CD8-positive, alpha-beta memory T cell (primary cell): ENCODE measurements around the gene RPP21. TPM values are rescaled to one million over a fixed set of nuclear protein-coding genes. Genes with fewer than 3 reads are reported as not detected.

Experiments used
- CTCF ChIA-PET: fragments of 350-600 bp; sonication (Branson Sonifier 250); formaldehyde crosslinking; loops from one replicate; lab custom pipeline; 2021; ENCODE audit warnings: antibody characterized with exemption; lab: Charles Lee
- POLR2A ChIA-PET: fragments of 350-600 bp; sonication (Branson Sonifier 250); formaldehyde crosslinking; loops from one replicate; lab custom pipeline; 2021; ENCODE audit warnings: antibody characterized with exemption; lab: Charles Lee
- DNase-seq, 5 donors: peaks; one replicate each; pipeline versions ENCODE4 v3.0.0 to v3.0.0-alpha.2; 2020 to 2022; ENCODE audit warnings: mixed read lengths in 1 of 5
- H3K27ac ChIP-seq: one replicate; pipeline ENCODE4 v1.7.0; 2013; ENCODE audit warnings: low read depth, mild to moderate bottlenecking, low read length, moderate library complexity
- H3K27me3 ChIP-seq: 2 replicates; pipeline ENCODE4 v1.7.0; 2013; ENCODE audit warnings: low read length, mild to moderate bottlenecking; ENCODE audit not compliant: insufficient read depth, poor library complexity, severe bottlenecking
- H3K36me3 ChIP-seq: 2 replicates; pipeline ENCODE4 v1.7.0; 2013; ENCODE audit warnings: mild to moderate bottlenecking, low read length, moderate library complexity; ENCODE audit not compliant: insufficient read depth
- H3K4me1 ChIP-seq: 2 replicates; pipeline ENCODE4 v1.7.0; 2013; ENCODE audit warnings: mild to moderate bottlenecking, low read length, moderate library complexity; ENCODE audit not compliant: insufficient read depth
- H3K4me3 ChIP-seq: 2 replicates; pipeline ENCODE4 v1.7.0; 2013; ENCODE audit warnings: mild to moderate bottlenecking, low read length
- H3K9me3 ChIP-seq: 2 replicates; pipeline ENCODE4 v1.7.0; 2013; ENCODE audit warnings: mild to moderate bottlenecking, low read length
- H3K27ac Mint-ChIP-seq, 8 donors: one replicate each; pipeline ENCODE4 v1.8.0; 2020 to 2021; ENCODE audit warnings: mixed read lengths in 8 of 8, mild to moderate bottlenecking in 6 of 8, inconsistent platforms in 3 of 8, moderate library complexity in 3 of 8
- H3K27me3 Mint-ChIP-seq, 2 donors: one replicate each; pipeline ENCODE4 v1.8.0; 2020 to 2021; ENCODE audit warnings: mixed read lengths in 2 of 2, mild to moderate bottlenecking in 1 of 2, moderate library complexity in 1 of 2
- H3K36me3 Mint-ChIP-seq, 3 donors: one replicate each; pipeline ENCODE4 v1.8.0; 2020 to 2021; ENCODE audit warnings: mixed read lengths in 3 of 3, inconsistent platforms in 1 of 3, mild to moderate bottlenecking in 1 of 3
- H3K4me1 Mint-ChIP-seq, 3 donors: one replicate each; pipeline ENCODE4 v1.8.0; 2020 to 2021; ENCODE audit warnings: mixed read lengths in 3 of 3, inconsistent platforms in 1 of 3, mild to moderate bottlenecking in 1 of 3
- H3K4me3 Mint-ChIP-seq, 7 donors: one replicate each; pipeline ENCODE4 v1.8.0; 2020 to 2021; ENCODE audit warnings: mixed read lengths in 7 of 7, mild to moderate bottlenecking in 6 of 7, moderate library complexity in 4 of 7, inconsistent platforms in 2 of 7
- H3K9me3 Mint-ChIP-seq, 5 donors: one replicate each; pipeline ENCODE4 v1.8.0; 2020 to 2022; ENCODE audit warnings: mixed read lengths in 5 of 5, mild to moderate bottlenecking in 3 of 5, moderate library complexity in 2 of 5, inconsistent platforms in 1 of 5
- polyA plus RNA-seq: library from polyadenylated mRNA; unstranded; fragments of 300-500 nt; fragmentation: Illumina TruSeq; gene quantifications from one replicate; pipeline ENCODE4 v1.2.3, GENCODE V29; 2021
- total RNA-seq, 2 experiments: library from RNA; stranded (reverse); gene quantifications; one replicate each; pipeline ENCODE4 v1.2.3, GENCODE V29; 2021

The RPP21 gene
- total and polyA plus RNA-seq, 3 experiments from 2014 or later, result 41.3 to 71.0 (median 41.5) TPM

GRCh38 chr6:30340589-30341054, 4.3 kb upstream of the RPP21 start:
- Mint-ChIP-seq H3K4me3 (no peak overlapping the region), H3K27ac (no peak overlapping the region), H3K27me3 (peaks cover 0 to 2% of the 10 kb centered on the region in 2 donors), H3K9me3 (no peaks in the 10 kb centered on the region), H3K4me1 (peaks cover 1 to 9% (median 5%) of the 10 kb centered on the region in 3 donors), H3K36me3 (peaks cover 0 to 73% (median 15%) of the 10 kb centered on the region in 3 donors)
- Histone ChIP-seq H3K27ac (peak overlapping the region; percentile 1), H3K9me3 (no peaks in the 10 kb centered on the region), H3K27me3 (no peaks in the 10 kb centered on the region), H3K36me3 (peaks cover 44% of the 10 kb centered on the region), H3K4me3 (no peak overlapping the region), H3K4me1 (peaks cover 6% of the 10 kb centered on the region)
- ChIA-PET POLR2A (no interaction called here), CTCF (interaction anchor here (2.0 kb wide), 1 partner anchor 14 kb away, joined by 11 read pairs; the partner anchor contains the start of gene TRIM39)
- no peak for DNase-seq

- DNase-seq, result no peak
- H3K9me3 Mint-ChIP-seq, result no peaks in the 10 kb centered on the region
- Histone ChIP-seq H3K27ac (no peak overlapping the region), H3K9me3 (no peaks in the 10 kb centered on the region), H3K4me1 (peaks cover 12% of the 10 kb centered on the region), H3K4me3 (no peak overlapping the region), H3K27me3 (no peaks in the 10 kb centered on the region), H3K36me3 (peaks cover 38% of the 10 kb centered on the region)
- H3K4me1 Mint-ChIP-seq, result peaks cover 7 to 14% (median 10%) of the 10 kb centered on the region in 3 donors
- ChIA-PET CTCF (interaction anchor here (1.4 kb wide), 1 partner anchor 14 kb away, joined by 3 read pairs; the partner anchor contains the start of gene TRIM39), POLR2A (no interaction called here)
- H3K4me3 Mint-ChIP-seq, result no peak overlapping the region
- peak overlapping the region in 1 of 8 donors; percentile 52 for H3K27ac Mint-ChIP-seq
- peaks cover 4 to 73% (median 19%) of the 10 kb centered on the region in 3 donors for H3K36me3 Mint-ChIP-seq
- peaks cover 0 to 2% of the 10 kb centered on the region in 2 donors for H3K27me3 Mint-ChIP-seq
These were observed 3.7 kb upstream of the RPP21 start for GRCh38 chr6:30341218-30341617.

DNA sequence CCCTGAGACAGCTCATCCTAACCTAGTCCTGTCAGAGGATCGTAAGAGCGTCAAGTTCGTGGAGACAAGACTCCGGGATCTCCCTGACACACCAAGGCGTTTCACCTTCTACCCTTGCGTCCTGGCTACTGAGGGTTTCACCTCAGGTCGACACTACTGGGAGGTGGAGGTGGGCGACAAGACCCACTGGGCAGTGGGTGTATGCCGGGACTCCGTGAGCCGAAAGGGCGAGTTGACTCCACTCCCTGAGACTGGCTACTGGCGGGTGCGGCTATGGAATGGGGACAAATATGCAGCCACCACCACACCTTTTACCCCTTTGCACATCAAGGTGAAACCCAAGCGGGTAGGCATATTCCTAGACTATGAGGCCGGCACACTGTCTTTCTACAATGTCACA, 3.2 kb upstream of the RPP21 start:
- Mint-ChIP-seq H3K27me3 (peaks cover 0 to 2% of the 10 kb centered on the region in 2 donors), H3K27ac (peak overlapping the region in 2 of 8 donors; percentile 0 to 33), H3K4me1 (peaks cover 9 to 16% (median 11%) of the 10 kb centered on the region in 3 donors), H3K9me3 (no peaks in the 10 kb centered on the region), H3K36me3 (peaks cover 4 to 72% (median 14%) of the 10 kb centered on the region in 3 donors), H3K4me3 (no peak overlapping the region)
- Histone ChIP-seq H3K27ac (no peak overlapping the region), H3K4me3 (no peak overlapping the region), H3K9me3 (no peaks in the 10 kb centered on the region), H3K27me3 (no peaks in the 10 kb centered on the region), H3K36me3 (peaks cover 32% of the 10 kb centered on the region), H3K4me1 (peaks cover 13% of the 10 kb centered on the region)
- ChIA-PET POLR2A (no interaction called here), CTCF (interaction anchor here (1.4 kb wide), 1 partner anchor 15 kb away, joined by 3 read pairs; the partner anchor contains the start of gene TRIM39)
- no peak for DNase-seq

- H3K27ac ChIP-seq, result peak overlapping the region; percentile 27
- no peaks in the 10 kb centered on the region for H3K27me3 ChIP-seq
- H3K4me1 ChIP-seq, result peaks cover 13% of the 10 kb centered on the region
- CTCF ChIA-PET, result no interaction called here
- no peak for DNase-seq
- peak overlapping the region; percentile 71 for H3K4me3 ChIP-seq
- no peaks in the 10 kb centered on the region for H3K9me3 ChIP-seq
- Mint-ChIP-seq H3K27ac (peak overlapping the region in 7 of 8 donors; percentile 86 to 98 (median 94)), H3K9me3 (no peaks in the 10 kb centered on the region), H3K36me3 (peaks cover 4 to 60% (median 14%) of the 10 kb centered on the region in 3 donors), H3K4me3 (peak overlapping the region; percentile 84 to 97 (median 94)), H3K4me1 (peaks cover 15 to 23% (median 18%) of the 10 kb centered on the region in 3 donors), H3K27me3 (peaks cover 0 to 2% of the 10 kb centered on the region in 2 donors)
- peaks cover 23% of the 10 kb centered on the region for H3K36me3 ChIP-seq
- POLR2A ChIA-PET, result interaction anchor here (1.1 kb wide), 1 partner anchor 18 kb away, joined by 5 read pairs; the partner anchor contains the start of gene TRIM39
These were observed 627 bp upstream of the RPP21 start for GRCh38 chr6:30344191-30344867.

DNA sequence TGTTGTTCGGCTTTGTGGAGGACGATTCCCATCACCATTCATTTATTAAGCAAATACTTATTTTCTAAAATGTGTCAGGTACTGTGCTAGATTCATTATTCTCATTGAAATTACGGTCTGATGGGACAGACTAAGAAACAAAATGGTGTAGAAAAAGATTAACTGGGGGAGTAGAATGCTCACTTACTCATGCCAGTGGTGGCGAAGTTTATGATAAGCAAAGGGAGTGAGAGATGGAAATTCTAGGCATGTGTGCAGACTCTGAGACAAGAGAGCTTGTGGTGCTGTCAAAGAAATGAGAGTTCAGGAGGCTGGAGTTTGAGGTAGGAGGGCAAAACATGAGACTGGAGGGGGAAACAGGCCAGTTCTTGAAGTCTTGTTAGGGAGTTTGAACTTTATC, 896 bp downstream of the RPP21 start:
- Mint-ChIP-seq H3K4me1 (peaks cover 19 to 36% (median 32%) of the 10 kb centered on the region in 3 donors), H3K9me3 (no peaks in the 10 kb centered on the region), H3K4me3 (peak overlapping the region; percentile 84 to 97 (median 94)), H3K27ac (peak overlapping the region in 6 of 8 donors; percentile 86 to 96 (median 92)), H3K27me3 (peaks cover under 1 to 3% of the 10 kb centered on the region in 2 donors), H3K36me3 (peaks cover 4 to 46% (median 10%) of the 10 kb centered on the region in 3 donors)
- no peaks in the 10 kb centered on the region for H3K27me3 ChIP-seq
- no peak for DNase-seq
- peaks cover 13% of the 10 kb centered on the region for H3K4me1 ChIP-seq
- no peaks in the 10 kb centered on the region for H3K9me3 ChIP-seq
- ChIA-PET POLR2A (no interaction called here), CTCF (no interaction called here)
- peaks cover 17% of the 10 kb centered on the region for H3K36me3 ChIP-seq
- H3K27ac ChIP-seq, result peak overlapping the region; percentile 34
- H3K4me3 ChIP-seq, result peak overlapping the region; percentile 17

DNA sequence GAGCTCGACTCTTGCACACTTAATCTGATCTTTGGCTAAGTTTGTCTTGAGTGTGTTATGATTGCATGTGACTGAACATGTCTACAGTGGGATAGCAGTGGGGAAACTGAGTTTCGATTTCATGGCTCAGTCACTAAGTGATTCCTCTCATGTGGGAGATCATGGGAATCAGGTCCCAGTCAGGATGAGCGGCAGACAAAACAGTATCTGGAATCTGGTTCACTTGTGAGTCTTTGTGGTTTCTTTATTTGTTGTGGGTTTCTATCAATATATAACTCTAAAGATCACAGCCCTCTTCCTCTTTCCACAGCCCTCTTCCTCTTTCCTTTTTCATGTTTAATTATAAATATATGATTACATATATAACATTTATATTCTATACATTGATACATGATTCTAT, 4.0 kb downstream of the RPP21 start:
- DNase-seq, result no peak
- ChIA-PET CTCF (no interaction called here), POLR2A (no interaction called here)
- peak overlapping the region in 3 of 8 donors; percentile 2 to 43 (median 12) for H3K27ac Mint-ChIP-seq
- no peaks in the 10 kb centered on the region for H3K27me3 ChIP-seq
- H3K4me1 Mint-ChIP-seq, result peaks cover 21 to 39% (median 35%) of the 10 kb centered on the region in 3 donors
- H3K27ac ChIP-seq, result no peak overlapping the region
- no peaks in the 10 kb centered on the region for H3K9me3 Mint-ChIP-seq
- peaks cover 13% of the 10 kb centered on the region for H3K4me1 ChIP-seq
- peak overlapping the region in 1 of 7 donors; percentile 5 for H3K4me3 Mint-ChIP-seq
- peaks cover 5 to 18% of the 10 kb centered on the region in 2 donors for H3K27me3 Mint-ChIP-seq
- no peaks in the 10 kb centered on the region for H3K9me3 ChIP-seq
- no peak overlapping the region for H3K4me3 ChIP-seq
- H3K36me3 Mint-ChIP-seq, result peaks cover 4 to 26% (median 6%) of the 10 kb centered on the region in 3 donors
- H3K36me3 ChIP-seq, result peaks cover 4% of the 10 kb centered on the region

DNA sequence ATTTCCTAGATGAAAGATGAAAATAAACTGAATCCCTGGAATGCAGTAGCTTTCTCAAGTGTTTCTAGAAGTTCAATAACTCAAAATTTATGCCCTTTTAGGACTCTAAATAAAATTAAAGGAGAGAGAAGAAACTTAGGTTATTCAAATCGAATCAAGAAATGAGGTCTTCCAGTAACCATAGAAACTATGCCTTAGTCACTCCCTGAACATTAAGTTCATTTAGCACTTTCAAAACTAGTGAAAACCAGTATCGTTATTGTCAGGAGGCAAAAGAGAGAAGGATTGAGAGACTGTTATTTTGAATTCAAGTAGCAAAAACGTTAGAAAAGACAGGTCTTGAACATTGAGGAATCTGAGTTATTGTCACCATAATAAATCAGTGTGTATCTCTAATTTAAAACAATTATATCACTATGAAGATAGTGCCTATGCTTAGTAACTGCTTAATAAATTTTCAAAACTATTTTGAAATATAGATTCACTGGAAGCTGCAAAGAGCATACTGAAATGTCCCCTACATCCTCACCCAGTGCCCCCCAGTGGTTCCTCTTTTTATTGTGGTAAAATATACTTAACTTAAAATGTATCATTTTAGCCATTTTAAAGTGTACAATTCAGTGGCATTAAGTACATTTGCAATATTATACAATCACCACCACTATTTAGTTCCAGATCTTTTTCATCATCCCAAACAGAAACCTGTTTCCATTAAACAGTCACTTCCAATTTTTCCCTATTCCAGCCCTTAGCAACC, 4.6 kb downstream of the RPP21 start:
- no peak overlapping the region for H3K27ac ChIP-seq
- H3K27me3 ChIP-seq, result no peaks in the 10 kb centered on the region
- no peaks in the 10 kb centered on the region for H3K9me3 ChIP-seq
- no peak overlapping the region for H3K4me3 ChIP-seq
- peaks cover 20 to 38% (median 35%) of the 10 kb centered on the region in 3 donors for H3K4me1 Mint-ChIP-seq
- DNase-seq, result no peak
- ChIA-PET POLR2A (no interaction called here), CTCF (no interaction called here)
- no peak overlapping the region for H3K4me3 Mint-ChIP-seq
- peaks cover 10% of the 10 kb centered on the region for H3K4me1 ChIP-seq
- H3K36me3 ChIP-seq, result peaks cover 4% of the 10 kb centered on the region
- no peaks in the 10 kb centered on the region for H3K9me3 Mint-ChIP-seq
- peaks cover 8 to 20% of the 10 kb centered on the region in 2 donors for H3K27me3 Mint-ChIP-seq
- peaks cover 4 to 24% (median 6%) of the 10 kb centered on the region in 3 donors for H3K36me3 Mint-ChIP-seq
- H3K27ac Mint-ChIP-seq, result no peak overlapping the region
